HG03064 (cell line): ENCODE data around the gene DERL3.

Source experiments
- ATAC-seq: cut with Tn5 transposase; IDR thresholded peaks from one replicate; pipeline ENCODE4 v1.9.1; 2021; ENCODE audit warnings: low read depth; ENCODE audit not compliant: unreplicated experiment

The DERL3 gene

DNA sequence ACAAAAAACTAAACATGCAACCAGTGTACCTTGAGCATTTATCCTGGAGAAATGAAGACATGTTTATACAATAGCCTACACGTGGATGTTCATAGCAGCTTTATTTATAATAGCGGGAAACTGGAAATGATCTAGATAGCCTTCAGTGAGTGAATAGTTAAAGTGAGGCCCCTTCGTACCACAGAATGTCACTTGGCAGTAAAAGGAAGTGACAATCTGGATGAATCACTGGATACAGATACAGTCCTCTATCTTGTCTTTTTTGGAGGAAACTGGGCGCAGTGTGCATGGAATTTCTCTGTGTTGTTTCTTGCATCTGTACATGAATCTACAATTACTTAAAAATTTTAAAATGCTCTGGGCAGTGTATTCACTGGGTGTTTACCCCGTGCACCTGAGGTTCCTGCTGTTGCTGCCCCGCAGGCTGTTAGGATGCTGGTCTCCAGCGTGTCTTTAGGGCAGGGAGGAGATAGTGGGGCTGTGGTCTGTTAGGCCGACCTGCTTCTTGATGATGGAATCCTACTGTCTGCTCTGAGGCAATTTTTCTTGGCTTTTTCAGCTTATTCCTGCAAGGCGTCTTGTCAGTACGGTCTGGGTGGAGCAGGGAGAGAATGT lies 23.2 kb downstream of the DERL3 start:
- ATAC-seq, result no peak

DNA sequence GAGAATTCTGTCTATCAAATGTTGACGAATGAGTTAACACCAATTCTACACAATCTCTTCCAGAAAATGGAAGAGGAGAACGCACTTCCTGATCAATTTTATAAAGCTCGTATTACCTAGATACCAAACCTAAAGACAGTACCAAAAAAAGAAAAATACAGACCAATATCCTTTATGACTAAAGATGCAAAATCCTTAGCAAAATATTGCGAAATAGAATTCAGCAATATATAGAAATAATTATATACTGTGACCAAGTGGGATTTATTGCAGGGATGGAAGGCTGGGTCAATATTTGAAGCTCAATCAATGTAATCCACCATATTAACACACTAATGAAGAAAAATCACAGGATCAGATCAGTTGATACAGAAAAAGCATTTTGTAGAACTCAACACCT lies 26.4 kb downstream of the DERL3 start:
- no peak for ATAC-seq

DNA sequence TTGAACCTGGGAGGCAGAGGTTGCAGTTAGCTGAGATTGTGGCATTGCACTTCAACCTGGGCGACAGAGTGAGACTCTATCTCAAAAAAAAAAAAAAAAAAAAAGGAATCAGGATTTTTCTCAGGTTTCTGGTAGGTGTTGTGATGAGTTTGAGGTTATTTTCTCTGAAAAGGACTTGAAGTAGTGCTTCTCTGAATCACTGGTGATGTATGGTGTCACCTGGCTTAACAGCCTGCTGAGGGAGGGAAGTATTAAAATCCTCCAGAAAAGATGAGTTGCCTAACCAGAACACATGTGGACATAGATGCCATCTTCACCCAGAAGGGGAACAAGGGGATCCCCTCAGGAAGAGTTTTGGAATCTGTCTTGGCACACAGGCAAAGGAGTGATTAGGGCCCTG lies 32.0 kb downstream of the DERL3 start:
- ATAC-seq, result no peak

DNA sequence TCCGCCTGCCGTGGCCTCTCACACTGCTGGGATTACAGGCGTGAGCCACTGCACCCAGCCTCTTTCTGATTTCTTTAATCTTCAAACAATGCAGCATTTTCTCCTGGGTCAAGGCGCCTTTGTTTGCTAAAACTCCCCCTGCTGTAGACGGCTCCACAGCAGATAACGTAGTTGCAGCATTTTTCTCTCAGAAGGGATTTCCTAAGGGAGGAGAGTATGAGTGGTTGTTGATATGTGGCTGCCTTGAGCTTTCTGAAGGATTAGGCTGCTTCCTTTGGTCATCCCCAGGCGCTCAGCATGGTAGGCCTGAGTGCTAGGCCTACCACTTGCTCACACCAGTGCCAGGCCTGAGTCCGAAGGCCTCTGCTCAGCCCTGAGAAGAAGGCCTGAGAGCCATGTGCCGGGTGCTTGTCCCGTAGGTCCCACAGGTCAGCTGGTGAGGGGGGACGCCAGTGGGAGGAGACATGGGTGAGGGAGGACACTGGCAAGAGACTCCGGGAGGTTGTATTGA lies 34.0 kb downstream of the DERL3 start:
- ATAC-seq, result no peak

DNA sequence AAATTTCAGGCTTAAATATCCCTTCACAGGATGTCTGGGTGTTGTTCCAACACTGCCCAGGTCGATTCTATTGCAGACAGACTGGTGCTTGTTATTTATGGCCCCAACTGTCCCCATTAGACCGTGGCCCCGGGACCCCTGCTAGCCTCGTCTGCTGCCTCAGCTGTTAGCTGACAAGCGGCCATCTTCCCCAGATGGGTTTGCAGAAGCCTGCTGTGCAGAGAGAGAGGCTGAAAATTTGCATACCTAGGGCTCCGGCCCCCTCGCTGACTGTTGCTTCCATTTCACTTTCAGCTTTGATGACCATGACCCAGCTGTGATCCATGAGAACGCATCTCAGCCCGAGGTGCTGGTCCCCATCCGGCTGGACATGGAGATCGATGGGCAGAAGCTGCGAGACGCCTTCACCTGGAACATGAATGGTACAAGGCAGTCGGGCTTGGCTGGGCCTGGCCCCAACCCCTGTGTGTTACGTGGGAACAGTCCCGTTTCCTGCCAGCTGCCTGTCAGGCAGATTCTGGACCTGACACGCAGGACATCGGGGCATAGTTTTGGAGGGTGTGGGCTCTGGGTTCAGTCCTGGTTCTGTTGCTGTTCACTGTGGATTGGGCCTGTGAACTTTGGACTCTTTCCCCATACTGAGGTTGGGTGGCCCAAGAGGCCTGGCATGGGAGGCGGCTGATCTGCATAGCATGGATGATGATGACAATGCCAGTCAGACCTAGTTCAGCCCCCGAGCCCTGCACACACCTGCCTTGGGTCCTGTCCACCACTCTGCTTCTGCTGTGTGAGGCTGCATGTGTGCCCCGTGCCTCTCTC lies 35.6 kb downstream of the DERL3 start:
- ATAC-seq, result no peak

DNA sequence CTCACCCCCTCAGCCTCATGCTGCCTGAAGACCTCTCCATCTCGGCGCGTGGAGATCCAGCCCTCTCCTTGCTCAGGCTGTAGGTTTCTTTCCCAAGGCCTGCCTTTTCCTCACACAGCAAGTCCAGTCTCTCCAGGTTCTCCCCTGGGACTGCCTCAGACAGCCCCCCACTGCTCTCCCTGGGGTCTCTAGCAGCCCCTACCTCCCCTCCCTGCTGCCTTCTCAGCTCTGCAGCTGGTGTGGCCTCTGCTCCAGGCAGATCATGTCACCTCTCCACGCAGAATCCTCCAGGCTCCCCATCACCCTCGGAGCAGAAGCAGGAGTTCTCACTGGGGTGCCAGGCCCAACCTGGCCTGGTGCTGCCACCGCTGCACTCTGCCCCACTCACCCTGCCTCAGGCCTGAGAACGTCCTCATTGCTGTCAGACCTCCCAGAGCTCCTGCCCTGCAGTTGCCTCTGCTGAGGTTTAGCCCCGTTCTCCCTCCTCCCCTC lies 36.9 kb downstream of the DERL3 start:
- no peak for ATAC-seq

DNA sequence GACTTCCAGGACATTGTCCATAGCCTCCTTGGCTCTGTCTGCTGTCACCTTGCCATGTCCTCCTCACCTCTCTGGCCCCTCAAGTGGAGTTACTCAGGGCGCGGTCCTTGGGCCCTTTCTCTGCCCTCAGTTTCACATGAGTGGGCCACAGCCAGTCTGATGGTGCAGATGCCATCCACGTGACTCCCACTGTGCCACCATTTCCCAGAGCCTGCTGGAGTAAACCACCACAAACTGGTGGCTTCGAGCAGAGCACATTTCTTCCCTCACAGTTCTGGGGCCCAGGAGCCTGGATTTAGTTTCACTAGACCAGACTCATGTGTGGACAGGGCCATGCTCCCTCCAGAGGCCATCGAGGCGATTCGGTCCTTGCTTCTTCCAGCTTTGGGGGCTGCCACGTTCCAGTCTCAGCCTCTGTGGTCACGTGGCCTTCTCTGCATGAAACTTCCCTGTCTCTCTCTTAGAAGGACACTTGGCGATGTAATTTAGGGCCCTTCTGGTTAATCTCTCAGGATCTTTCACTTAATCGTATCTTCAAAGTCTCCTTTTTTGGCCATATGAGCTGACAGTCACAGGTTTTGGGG lies 37.5 kb downstream of the DERL3 start:
- no peak for ATAC-seq

DNA sequence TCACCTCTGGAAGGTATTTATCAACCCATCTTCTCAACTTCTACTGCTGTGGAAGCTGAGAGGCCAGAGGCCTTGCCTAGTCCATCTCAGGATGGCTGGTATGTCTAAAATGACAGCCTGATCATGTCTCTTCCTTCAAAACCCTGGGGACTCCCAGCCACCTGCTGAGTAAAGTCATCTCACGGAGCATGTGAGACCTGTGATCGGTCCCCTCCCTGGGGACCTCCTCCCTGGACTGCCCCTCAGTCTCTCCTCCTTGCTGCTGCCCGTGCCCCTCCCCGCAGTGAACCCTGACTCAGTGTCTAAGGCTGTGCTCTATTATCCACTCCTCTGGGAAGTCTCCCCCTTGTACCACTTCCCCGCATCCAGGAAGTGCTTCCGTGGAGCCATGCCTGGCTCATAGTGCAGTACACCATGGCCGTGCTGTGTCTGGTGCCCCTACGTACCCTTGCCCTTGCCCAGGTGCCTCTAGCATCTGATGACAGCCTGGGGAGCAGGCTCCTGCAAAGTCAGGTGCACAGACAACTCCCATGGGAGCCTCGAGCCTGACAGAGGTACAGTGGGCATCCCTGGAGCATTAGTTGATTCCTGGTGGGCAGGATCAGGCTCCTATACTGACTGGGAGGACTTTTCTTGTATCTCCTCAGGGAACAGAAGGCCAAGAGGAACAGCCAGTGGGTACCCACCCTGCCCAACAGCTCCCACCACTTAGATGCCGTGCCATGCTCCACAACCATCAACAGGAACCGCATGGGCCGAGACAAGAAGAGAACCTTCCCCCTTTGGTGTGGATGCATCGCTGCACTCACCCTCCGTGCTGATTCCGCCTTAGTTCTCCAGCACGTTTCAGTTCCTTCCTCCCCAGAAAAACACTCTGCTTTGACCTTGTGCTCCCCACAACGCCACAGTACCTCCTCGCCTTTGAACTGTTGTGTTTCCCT lies 38.2 kb downstream of the DERL3 start:
- no peak for ATAC-seq

DNA sequence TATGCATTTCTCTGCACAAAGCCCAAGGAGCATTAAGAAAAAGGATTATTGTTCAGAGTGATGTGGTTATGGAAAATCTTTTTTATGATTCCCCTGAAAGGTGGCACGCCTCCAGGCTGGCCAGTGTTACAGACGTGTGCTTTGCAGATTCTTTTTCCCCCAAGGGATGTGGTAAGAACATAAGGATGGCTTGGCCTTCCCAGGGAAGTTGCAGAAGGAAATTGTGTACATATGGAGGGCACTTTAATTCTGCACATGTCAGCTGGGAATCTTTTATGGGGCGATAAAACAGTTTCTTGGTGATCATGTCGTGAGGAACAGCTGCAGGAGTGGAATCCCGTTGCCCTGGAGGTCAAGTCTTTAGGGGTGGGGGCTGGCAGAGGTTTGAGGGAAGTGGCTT lies 42.3 kb downstream of the DERL3 start:
- ATAC-seq, result no peak

DNA sequence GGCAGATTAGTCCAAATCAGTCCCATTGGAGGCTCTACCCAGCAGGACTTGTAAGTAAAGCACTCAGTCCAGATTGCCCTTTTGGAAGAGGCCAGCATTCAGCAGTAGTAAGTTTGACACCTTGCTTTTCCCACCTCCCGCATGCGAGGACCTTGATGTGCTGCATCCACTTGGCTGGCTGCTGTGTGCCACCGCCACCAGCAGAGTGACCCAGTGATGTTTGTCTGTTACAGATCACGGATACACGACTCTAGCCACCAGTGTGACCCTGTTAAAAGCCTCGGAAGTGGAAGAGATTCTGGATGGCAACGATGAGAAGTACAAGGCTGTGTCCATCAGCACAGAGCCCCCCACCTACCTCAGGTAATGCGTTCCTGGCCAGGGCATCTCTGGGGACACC lies 45.5 kb downstream of the DERL3 start:
- ATAC-seq, result no peak

DNA sequence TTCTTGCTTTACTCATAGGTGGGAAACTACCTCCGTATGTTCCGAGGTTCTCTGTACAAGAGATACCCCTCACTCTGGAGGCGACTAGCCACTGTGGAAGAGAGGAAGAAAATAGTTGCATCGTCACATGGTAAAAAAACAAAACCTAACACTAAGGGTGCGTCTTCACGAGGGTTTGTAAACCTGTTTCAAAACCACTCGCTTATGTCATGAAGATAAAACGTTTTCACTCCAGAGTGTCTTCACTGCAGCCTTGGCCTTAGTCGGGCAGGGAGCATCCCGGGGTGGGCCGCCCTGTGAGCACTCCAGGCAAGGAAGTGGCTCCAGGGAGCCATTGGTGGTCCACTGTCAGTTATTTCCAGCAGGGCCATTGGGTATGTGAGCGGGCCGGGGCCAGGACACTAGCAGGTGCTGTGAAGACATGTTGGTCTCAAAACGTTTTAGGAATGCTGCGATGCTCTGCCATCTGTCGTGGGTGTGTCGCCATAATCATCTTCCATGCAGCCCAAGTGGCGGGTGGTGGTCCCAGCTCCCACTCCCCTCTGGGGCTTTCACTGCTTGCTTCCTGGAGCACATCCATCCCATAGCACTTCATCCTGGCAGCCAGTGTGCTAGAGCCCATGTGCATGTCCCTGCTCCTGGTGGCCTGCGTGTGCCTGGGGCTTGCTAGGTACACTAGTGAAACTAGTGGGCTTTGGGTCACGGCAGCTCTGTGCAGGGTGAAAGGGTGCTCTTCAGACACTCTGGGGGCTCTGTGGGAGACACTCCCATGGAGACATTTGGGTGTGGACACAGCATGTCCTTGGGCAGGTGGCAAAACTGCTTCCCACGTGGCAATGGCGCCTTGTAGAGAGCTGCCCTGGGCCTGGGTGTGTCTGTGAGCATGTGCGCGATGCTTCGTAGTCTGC lies 46.8 kb downstream of the DERL3 start:
- ATAC-seq, result no peak

DNA sequence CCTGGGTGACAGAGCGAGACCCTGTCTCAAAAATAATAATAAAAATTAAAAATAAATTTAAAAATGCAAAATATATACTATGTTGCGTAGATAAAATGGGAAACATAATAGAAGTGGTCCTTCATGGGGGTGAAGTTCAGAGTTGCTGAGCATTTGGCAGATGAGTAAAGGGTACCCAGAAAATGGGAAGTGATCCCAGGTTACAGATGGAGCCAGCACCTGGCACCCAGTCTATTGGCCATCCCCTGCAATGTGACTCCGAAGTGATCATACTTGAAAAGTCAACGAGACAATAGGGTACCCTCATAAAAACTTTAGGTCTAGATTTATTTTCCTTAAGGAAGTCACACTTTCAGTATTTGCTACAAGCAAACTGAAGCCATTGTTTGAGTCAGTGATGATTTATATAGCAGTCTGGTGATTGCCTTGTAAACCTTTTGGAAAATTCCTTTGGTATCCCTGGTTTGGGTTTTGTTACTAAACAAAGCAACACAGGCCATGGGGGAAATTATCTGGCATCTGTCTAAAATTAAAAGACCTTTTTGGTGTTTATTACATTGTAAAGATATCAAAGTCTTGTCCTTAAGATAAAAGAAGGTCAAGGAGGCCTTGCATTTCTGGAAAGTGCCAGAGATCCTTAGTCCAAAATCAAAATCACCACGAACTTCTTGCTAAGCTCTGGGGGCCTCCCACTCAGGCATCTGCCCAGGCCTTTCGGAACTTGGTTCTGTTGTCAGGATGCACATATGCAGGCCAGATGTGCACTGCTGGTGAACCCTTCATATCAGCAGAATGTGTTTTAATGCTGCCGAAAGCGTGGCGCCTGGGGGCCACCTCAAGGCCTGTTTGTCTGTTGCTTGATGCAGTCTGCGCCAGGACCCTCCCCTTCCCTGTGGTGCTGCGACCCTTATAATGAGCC lies 47.7 kb downstream of the DERL3 start:
- no peak for ATAC-seq

DNA sequence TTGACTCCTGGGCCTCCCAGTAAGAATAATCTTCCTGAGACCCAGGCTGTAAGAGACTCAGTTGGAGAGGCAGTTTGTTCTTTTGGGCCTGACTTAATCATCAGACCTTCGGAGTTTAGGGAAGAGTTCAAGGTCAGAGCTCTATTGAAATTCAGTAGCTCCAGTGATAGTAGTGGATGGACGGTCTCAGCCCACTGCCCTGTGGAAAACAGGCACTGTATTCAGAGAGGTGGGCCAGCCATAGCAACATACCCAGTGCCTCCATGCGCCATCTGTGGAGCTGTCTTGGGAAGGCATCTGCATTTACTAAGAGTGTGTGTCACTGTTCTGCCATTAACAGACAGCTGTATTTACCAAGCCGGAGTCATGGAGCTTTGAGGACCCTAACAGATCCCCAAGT lies 49.2 kb downstream of the DERL3 start:
- no peak for ATAC-seq

DNA sequence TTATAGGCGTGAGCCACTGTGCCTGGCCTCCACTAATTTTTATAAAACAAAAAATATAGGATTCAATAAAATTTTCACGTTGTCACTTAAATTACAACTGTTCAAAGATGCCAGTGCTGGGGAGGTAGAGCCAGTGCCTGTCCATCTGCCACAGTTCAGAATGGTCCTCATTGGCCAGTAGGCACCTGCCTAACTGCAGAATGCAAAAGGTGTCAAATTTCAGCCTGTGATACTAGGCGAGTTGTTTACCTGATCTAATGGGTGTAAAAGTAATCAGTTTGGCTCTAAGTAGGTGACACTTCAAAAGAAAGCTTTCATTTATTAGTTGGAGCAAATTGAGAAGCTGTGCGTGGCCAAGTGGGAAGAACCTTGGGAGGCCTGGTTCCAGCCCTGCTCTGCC lies 49.7 kb downstream of the DERL3 start:
- ATAC-seq, result no peak

DNA sequence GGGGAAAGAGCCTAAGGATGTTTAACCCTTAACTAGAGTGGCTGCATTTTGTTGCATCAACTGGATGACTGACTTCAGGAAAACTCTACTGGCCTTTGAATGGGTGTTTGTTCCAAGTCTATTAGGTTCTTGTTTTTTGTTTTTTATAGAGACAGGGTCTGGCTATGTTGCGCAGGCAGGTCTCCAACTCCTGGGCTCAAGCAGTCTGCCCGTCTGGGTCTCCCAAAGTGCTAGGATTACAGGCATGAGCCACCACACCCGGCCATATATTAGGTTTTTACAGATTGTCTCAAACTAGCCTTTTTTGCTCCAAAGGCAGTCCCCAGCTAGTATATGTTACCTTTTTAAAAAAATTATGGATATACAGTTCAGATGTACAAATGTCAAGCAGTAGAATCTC lies 50.9 kb downstream of the DERL3 start:
- ATAC-seq, result no peak

DNA sequence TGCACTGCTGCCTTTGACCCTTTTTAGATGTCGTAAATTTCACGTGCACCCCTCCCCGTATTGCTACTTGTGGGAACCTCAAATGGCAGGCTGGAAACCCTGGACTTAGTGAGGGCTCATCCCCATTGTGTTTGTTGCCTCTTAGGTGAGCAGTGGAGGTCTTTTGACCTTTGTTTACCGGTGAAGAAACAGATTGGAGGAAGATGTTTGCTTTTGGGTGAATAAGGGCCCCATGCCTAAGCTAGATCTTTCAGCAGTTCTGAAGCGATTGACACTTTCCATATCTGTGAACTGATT lies 51.3 kb downstream of the DERL3 start:
- no peak for ATAC-seq

DNA sequence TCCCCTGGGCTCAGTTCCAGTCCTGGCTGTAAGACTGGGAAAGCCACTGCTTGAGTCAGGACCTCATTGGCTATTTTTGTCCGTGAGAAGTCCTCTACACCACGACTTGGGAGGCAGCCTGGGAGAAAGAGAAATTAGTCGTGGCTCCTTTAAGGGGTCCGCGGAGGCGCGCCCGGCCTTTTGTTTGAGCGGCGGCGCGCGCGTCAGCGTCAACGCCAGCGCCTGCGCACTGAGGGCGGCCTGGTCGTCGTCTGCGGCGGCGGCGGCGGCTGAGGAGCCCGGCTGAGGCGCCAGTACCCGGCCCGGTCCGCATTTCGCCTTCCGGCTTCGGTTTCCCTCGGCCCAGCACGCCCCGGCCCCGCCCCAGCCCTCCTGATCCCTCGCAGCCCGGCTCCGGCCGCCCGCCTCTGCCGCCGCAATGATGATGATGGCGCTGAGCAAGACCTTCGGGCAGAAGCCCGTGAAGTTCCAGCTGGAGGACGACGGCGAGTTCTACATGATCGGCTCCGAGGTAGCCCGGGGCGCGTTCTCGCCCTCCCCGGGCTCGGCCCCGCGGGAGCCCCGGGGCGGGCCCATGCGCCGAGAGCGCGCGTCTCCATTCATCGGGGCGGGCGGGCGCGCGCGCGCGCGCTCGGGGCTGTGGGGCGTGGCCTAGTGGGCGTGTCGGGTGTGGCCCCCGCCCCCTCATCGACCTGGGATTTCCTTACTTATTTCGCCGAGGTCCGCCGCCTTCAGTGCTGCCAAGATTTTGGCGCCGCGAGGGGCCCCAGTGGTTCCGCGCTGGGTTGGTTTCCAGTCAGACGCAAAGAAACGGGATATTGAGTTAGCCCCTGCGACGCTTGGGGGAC lies 51.8 kb downstream of the DERL3 start, which contains the start of gene SMARCB1:
TSS of gene SMARCB1 (plus strand) at position 215 of the 848 bp plus-strand sequence. CDS start at position 419, 204 bp downstream.
- ATAC-seq, result peak; percentile 60

DNA sequence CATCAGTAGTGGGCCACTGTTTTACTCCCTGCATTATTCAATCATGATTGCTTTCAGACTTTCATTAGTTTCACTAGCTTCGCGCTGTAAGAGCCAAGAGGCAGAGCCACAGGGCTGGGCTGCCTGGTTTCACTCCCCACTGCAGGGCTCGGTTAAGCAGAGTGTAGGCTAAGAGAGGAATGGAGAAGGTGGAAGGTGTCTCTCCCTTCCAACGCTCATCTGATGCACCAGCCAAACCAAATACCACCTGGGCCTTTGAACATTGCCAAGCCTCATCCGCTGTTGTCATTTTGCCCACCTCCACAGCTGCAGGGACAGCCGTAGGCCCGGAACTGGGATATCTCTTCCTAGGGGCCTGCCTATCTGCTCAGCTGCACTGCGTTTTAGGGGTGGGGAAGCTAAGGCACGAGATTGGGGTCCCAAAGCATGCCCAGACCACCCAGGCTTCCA lies 52.5 kb downstream of the DERL3 start:
- no peak for ATAC-seq
